OCI-LY7 (cell line): ENCODE data around the gene ENO1.

ENCODE experiments used
- CTCF ChIP-seq: fragments of 200-600 bp; sonication (generic); conservative IDR thresholded peaks from 2 replicates; pipeline ENCODE4 v1.5.1; 2014; ENCODE audit warnings: mild to moderate bottlenecking, antibody characterized with exemption, low read length, moderate library complexity, mixed read lengths
- EZH2phosphoT487 ChIP-seq: fragments of 200-600 bp; sonication (generic); IDR thresholded peaks from 2 replicates; pipeline ENCODE4 v1.6.1; 2018; ENCODE audit warnings: low read depth, borderline replicate concordance, mild to moderate bottlenecking, mixed run types, antibody characterized with exemption, low read length, moderate library complexity, mixed read lengths

GRCh38 chr1:8910914-8911313 lies 32.4 kb upstream of the ENO1 start:
- TF ChIP-seq CTCF (no peak), EZH2phosphoT487 (no peak)
